ENCODE measurements around the gene DLX2. TPM values are rescaled to one million over a fixed set of nuclear protein-coding genes. Genes with fewer than 3 reads are reported as not detected.
"Not testable (repeated sequence)": the region's sequence is repeated elsewhere in the genome, so short reads cannot be mapped to it uniquely, and the experiment has no call there.

The DLX2 gene
- total RNA-seq, 2 experiments from 2014 or later, result not detected

DNA sequence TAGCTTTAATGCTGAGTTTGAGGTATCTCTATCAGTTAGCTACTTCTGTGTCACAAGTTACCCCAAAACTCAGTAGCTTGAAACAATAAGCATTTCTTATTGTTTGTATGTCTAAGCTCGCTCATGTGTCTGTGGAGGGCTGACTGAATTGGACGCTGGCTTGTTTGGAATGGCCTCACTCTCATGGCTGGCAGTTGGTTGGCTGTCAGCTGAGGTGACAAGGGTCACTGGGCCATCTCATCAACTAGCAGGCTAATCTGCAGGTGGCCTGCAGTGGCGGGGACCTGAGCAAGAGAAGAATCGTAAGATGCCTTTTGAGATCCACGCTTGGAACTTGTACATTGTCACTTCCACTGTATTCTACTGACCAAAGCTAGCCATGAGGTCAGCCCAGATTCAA, 13.4 kb upstream of the DLX2 start:
- POLR2A ChIA-PET, result no interaction called here
- TF ChIP-seq, protein P1, sequence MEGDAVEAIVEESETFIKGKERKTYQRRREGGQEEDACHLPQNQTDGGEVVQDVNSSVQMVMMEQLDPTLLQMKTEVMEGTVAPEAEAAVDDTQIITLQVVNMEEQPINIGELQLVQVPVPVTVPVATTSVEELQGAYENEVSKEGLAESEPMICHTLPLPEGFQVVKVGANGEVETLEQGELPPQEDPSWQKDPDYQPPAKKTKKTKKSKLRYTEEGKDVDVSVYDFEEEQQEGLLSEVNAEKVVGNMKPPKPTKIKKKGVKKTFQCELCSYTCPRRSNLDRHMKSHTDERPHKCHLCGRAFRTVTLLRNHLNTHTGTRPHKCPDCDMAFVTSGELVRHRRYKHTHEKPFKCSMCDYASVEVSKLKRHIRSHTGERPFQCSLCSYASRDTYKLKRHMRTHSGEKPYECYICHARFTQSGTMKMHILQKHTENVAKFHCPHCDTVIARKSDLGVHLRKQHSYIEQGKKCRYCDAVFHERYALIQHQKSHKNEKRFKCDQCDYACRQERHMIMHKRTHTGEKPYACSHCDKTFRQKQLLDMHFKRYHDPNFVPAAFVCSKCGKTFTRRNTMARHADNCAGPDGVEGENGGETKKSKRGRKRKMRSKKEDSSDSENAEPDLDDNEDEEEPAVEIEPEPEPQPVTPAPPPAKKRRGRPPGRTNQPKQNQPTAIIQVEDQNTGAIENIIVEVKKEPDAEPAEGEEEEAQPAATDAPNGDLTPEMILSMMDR (IDR thresholded peaks at IDR 0.05), result no peak
- H3K36me3 Mint-ChIP-seq (ENCODE audit: low read depth), result no peaks in the 10 kb centered on the region
- H3K4me3 Mint-ChIP-seq, result no peak overlapping the region
- H3K9me3 Mint-ChIP-seq, result no peaks in the 10 kb centered on the region
- CTCF ChIA-PET, result no interaction called here
- Histone ChIP-seq H3K4me1 (ENCODE audit: insufficient read depth, low read length) (no peaks in the 10 kb centered on the region), H3K27me3 (ENCODE audit: control insufficient read depth in 1 of 2, insufficient read depth in 2 of 2, low read length in 2 of 2) (peaks cover 0 to 14% of the 10 kb centered on the region in 2 experiments), H3K4me3 (ENCODE audit: low read length) (no peak overlapping the region), H3K36me3 (ENCODE audit: insufficient read depth, low read length) (no peaks in the 10 kb centered on the region), H3K9me3 (ENCODE audit: control insufficient read depth in 1 of 2, insufficient read depth in 1 of 2, low read length in 2 of 2) (no peaks in the 10 kb centered on the region), H3K27ac (ENCODE audit: low read depth in 1 of 2, low read length in 2 of 2) (no peak overlapping the region)
- peaks cover 53% of the 10 kb centered on the region for H3K27me3 Mint-ChIP-seq
- no peaks in the 10 kb centered on the region for H3K4me1 Mint-ChIP-seq (ENCODE audit: low read depth)
- DNase-seq (no peak), ATAC-seq (ENCODE audit: poor library complexity) (no peak)
- H3K27ac Mint-ChIP-seq, result no peak overlapping the region
- intact Hi-C loops (cut with DNase I, micrococcal nuclease), result no loop called here

DNA sequence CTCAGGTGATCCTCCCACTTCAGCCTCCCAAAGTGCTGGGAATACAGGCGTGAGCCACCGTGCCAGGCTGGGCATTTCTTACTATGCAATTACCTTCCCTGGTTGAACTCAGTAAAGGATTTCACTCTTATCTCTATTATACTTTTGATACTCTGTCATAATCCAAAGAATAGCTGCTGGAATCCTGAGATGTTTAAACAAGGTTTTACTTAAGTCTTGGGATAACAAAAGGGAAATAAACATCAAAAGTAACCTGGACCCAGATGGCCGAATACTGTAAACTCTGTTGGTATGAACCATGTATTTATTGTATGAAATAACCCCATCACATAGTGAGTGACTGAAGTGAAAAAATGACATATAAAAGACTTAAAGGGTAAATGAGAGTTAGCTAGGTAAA, 11.9 kb upstream of the DLX2 start:
- peaks cover 0 to 5% of the 10 kb centered on the region in 2 experiments for H3K9me3 ChIP-seq (ENCODE audit: control insufficient read depth in 1 of 2, insufficient read depth in 1 of 2, low read length in 2 of 2)
- no peaks in the 10 kb centered on the region for H3K4me1 ChIP-seq (ENCODE audit: insufficient read depth, low read length)
- H3K4me3 Mint-ChIP-seq, result no peak overlapping the region
- H3K4me3 ChIP-seq (ENCODE audit: low read length), result no peak overlapping the region
- H3K36me3 Mint-ChIP-seq (ENCODE audit: low read depth), result no peaks in the 10 kb centered on the region
- CTCF ChIA-PET, result interaction anchor here (1.2 kb wide), 1 partner anchor 13 kb away, joined by 3 read pairs; no protein-coding TSS in a partner anchor
- intact Hi-C loops (cut with DNase I, micrococcal nuclease), result loop anchor here in 1 of 2 experiments (5.0 kb wide), 2 partner anchors 37 to 302 kb away; no protein-coding TSS in a partner anchor
- no peak overlapping the region for H3K27ac Mint-ChIP-seq
- peaks cover 8 to 17% of the 10 kb centered on the region in 2 experiments for H3K27me3 ChIP-seq (ENCODE audit: control insufficient read depth in 1 of 2, insufficient read depth in 2 of 2, low read length in 2 of 2)
- POLR2A ChIA-PET, result no interaction called here
- no peaks in the 10 kb centered on the region for H3K36me3 ChIP-seq (ENCODE audit: insufficient read depth, low read length)
- TF ChIP-seq, protein P1 (IDR thresholded peaks at IDR 0.05), result no peak
- no peak overlapping the region for H3K27ac ChIP-seq (ENCODE audit: low read depth in 1 of 2, low read length in 2 of 2)
- H3K4me1 Mint-ChIP-seq (ENCODE audit: low read depth), result no peaks in the 10 kb centered on the region
- peaks cover 58% of the 10 kb centered on the region for H3K27me3 Mint-ChIP-seq
- ATAC-seq (ENCODE audit: poor library complexity) (no peak), DNase-seq (no peak)
- H3K9me3 Mint-ChIP-seq, result no peaks in the 10 kb centered on the region

DNA sequence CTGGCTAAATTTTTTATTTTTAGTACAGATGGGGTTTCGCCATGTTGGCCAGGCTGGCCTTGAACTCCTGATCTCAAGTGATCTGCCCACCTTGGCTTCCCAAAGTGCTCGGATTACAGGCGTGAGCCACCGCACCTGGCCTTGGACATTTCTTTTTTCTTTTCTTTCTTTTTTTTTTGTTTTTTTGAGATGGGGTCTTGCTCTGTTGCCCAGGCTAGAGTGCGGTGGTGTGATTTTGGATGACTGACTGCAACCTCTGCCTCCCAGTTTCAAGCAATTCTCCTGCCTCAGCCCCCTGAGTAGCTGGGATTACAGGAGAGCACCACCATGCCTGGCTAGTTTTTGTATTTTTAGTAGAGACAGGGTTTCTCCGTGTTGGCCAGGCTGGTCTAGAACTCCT, 11.5 kb upstream of the DLX2 start:
- H3K36me3 ChIP-seq (ENCODE audit: insufficient read depth, low read length); H3K27ac Mint-ChIP-seq; H3K4me1 Mint-ChIP-seq (ENCODE audit: low read depth); H3K9me3 Mint-ChIP-seq; H3K9me3 ChIP-seq (ENCODE audit: control insufficient read depth in 1 of 2, insufficient read depth in 1 of 2, low read length in 2 of 2); DNase-seq; H3K4me3 Mint-ChIP-seq; H3K27ac ChIP-seq (ENCODE audit: low read depth in 1 of 2, low read length in 2 of 2); H3K4me1 ChIP-seq (ENCODE audit: insufficient read depth, low read length); ATAC-seq (ENCODE audit: poor library complexity); POLR2A ChIA-PET; H3K36me3 Mint-ChIP-seq (ENCODE audit: low read depth); H3K4me3 ChIP-seq (ENCODE audit: low read length): not testable (repeated sequence)
- CTCF ChIA-PET, result interaction anchor here (1.2 kb wide), 2 partner anchors 13 to 408 kb away, joined by 3 read pairs; no protein-coding TSS in a partner anchor
- peaks cover 12 to 21% of the 10 kb centered on the region in 2 experiments for H3K27me3 ChIP-seq (ENCODE audit: control insufficient read depth in 1 of 2, insufficient read depth in 2 of 2, low read length in 2 of 2)
- intact Hi-C loops (cut with DNase I, micrococcal nuclease), result loop anchor here in 1 of 2 experiments (5.0 kb wide), 2 partner anchors 37 to 302 kb away; no protein-coding TSS in a partner anchor
- peaks cover 59% of the 10 kb centered on the region for H3K27me3 Mint-ChIP-seq

DNA sequence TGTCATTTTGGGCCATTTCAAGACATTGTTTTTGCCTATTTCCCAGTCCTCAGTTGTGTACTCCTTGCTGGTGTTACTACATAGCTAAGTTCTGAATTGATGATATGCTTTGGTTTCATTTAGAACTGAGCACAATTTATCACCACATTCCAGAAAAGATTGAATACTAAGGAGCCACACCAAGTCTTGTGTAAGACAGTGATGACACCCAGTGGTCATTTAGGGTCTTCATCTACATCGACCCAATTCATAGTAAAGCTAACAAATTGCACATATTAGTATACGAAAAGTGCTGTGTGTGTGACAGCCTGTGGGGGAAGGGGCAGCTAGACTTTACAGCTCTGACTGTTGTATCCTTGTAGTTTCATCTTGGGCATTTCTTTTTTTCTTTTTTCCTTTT, 10.9 kb upstream of the DLX2 start:
- intact Hi-C loops (cut with DNase I, micrococcal nuclease), result loop anchor here in 1 of 2 experiments (5.0 kb wide), 2 partner anchors 36 to 301 kb away; no protein-coding TSS in a partner anchor
- H3K27ac Mint-ChIP-seq, result no peak overlapping the region
- H3K9me3 Mint-ChIP-seq, result no peaks in the 10 kb centered on the region
- H3K27me3 Mint-ChIP-seq, result peaks cover 58% of the 10 kb centered on the region
- DNase-seq, result peak in 2 of 14 experiments; percentile 15 to 28
- Histone ChIP-seq H3K4me1 (ENCODE audit: insufficient read depth, low read length) (no peaks in the 10 kb centered on the region), H3K9me3 (ENCODE audit: control insufficient read depth in 1 of 2, insufficient read depth in 1 of 2, low read length in 2 of 2) (peaks cover 0 to 5% of the 10 kb centered on the region in 2 experiments), H3K27me3 (ENCODE audit: control insufficient read depth in 1 of 2, insufficient read depth in 2 of 2, low read length in 2 of 2) (peaks cover 14 to 24% of the 10 kb centered on the region in 2 experiments), H3K27ac (ENCODE audit: low read depth in 1 of 2, low read length in 2 of 2) (no peak overlapping the region), H3K36me3 (ENCODE audit: insufficient read depth, low read length) (no peaks in the 10 kb centered on the region), H3K4me3 (ENCODE audit: low read length) (no peak overlapping the region)
- ATAC-seq (ENCODE audit: poor library complexity), result no peak
- TF ChIP-seq, protein P1 (IDR thresholded peaks at IDR 0.05), result peak; percentile 42
- H3K4me3 Mint-ChIP-seq, result no peak overlapping the region
- CTCF ChIA-PET, result interaction anchor here (0.6 to 1.4 kb wide), 3 partner anchors 14 to 407 kb away, joined by 3 read pairs; no protein-coding TSS in a partner anchor
- POLR2A ChIA-PET, result no interaction called here
- H3K36me3 Mint-ChIP-seq (ENCODE audit: low read depth), result no peaks in the 10 kb centered on the region
- H3K4me1 Mint-ChIP-seq (ENCODE audit: low read depth), result peaks cover 3% of the 10 kb centered on the region
